ENCODE data around the gene ZWILCH.

The ZWILCH gene

DNA sequence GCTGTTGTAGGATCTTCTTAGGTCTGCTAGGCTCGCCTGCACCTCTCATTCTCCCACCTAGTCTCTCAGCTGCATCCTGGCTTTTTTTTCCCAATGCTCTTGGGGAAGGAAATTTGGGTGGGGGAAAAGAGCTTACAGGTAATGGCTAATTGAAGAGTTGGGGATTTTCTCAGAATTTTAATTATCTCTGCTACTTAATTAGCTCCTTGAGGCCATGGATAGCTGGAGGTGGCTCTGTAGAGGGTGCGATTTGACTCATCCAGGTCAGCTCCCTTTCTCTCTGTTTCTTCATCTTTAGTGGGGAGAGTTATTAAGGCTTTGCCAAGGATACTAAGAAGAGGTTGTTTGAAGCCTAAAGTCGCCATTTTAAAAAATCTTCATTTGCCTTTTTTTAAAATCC lies 30.2 kb upstream of the ZWILCH start:
- Histone ChIP-seq H3K9ac (ENCODE audit: low read length) (no peak overlapping the region), H3K36me3 (ENCODE audit: control insufficient read depth, insufficient read depth, low read length) (no peaks in the 10 kb centered on the region), H3K27ac (ENCODE audit: low read depth, low read length) (no peak overlapping the region), H3K4me1 (ENCODE audit: control insufficient read depth, insufficient read depth, low read length) (peaks cover 3% of the 10 kb centered on the region), H3K4me3 (ENCODE audit: low read length) (no peak overlapping the region), H3K27me3 (ENCODE audit: control insufficient read depth, insufficient read depth, low read length) (no peaks in the 10 kb centered on the region)

DNA sequence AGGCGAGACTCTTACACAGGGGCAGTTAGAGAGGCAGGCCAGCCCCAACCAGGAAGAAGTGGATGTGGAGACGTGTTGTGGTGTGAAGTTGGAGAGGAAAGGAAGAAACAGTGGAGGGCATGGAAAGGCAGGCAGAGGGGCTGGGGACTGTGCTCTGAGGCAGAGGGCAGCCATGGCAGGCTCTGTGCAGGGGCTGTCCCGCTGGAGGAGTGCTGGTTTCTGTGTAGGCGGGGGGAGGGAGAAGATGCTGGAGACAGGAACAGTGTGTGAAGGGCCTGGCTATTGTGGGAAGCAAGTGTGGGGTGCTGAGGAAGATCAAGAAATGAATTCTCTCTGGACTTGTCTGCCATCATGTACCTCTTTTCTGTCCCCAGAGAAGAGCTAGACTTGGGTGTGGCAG lies 28.6 kb upstream of the ZWILCH start:
- Histone ChIP-seq H3K27ac (ENCODE audit: low read depth, low read length) (no peak overlapping the region), H3K4me3 (ENCODE audit: low read length) (no peak overlapping the region), H3K36me3 (ENCODE audit: control insufficient read depth, insufficient read depth, low read length) (no peaks in the 10 kb centered on the region), H3K27me3 (ENCODE audit: control insufficient read depth, insufficient read depth, low read length) (no peaks in the 10 kb centered on the region), H3K4me1 (ENCODE audit: control insufficient read depth, insufficient read depth, low read length) (peaks cover 3% of the 10 kb centered on the region), H3K9ac (ENCODE audit: low read length) (no peak overlapping the region)

DNA sequence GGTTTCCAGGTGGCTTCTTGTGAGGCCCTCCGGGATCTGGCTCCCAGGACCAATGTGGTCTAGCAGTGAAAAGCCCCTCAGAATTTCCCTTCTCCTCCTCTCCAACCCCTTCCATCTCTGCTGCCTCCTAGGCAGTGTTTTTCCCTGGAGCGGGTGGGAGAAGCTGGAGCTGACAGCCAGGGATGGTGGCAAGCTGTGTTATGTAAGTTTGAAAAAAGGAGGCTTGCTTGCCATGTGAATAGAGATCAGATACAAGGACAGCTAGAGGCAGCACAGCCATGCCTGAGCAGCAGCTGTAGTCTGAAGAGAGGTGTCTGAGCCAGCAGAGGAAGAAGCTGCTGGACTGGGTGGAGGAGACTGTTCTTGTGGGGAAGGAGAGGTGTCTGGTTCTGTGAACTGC lies 28.1 kb upstream of the ZWILCH start:
- peaks cover 4% of the 10 kb centered on the region for H3K36me3 ChIP-seq (ENCODE audit: control insufficient read depth, insufficient read depth, low read length)
- no peak overlapping the region for H3K27ac ChIP-seq (ENCODE audit: low read depth, low read length)
- peaks cover 3% of the 10 kb centered on the region for H3K4me1 ChIP-seq (ENCODE audit: control insufficient read depth, insufficient read depth, low read length)
- no peaks in the 10 kb centered on the region for H3K27me3 ChIP-seq (ENCODE audit: control insufficient read depth, insufficient read depth, low read length)
- H3K4me3 ChIP-seq (ENCODE audit: low read length) = no peak overlapping the region
- no peak overlapping the region for H3K9ac ChIP-seq (ENCODE audit: low read length)

GRCh38 chr15:66480267-66480666 lies 24.9 kb upstream of the ZWILCH start:
- Histone ChIP-seq H3K36me3 (ENCODE audit: control insufficient read depth, insufficient read depth, low read length) (peaks cover 5% of the 10 kb centered on the region), H3K9ac (ENCODE audit: low read length) (no peak overlapping the region), H3K4me3 (ENCODE audit: low read length) (no peak overlapping the region), H3K27me3 (ENCODE audit: control insufficient read depth, insufficient read depth, low read length) (no peaks in the 10 kb centered on the region), H3K4me1 (ENCODE audit: control insufficient read depth, insufficient read depth, low read length) (no peaks in the 10 kb centered on the region), H3K27ac (ENCODE audit: low read depth, low read length) (no peak overlapping the region)

GRCh38 chr15:66481107-66481856 lies 23.8 kb upstream of the ZWILCH start:
- Histone ChIP-seq H3K4me3 (ENCODE audit: low read length) (no peak overlapping the region), H3K4me1 (ENCODE audit: control insufficient read depth, insufficient read depth, low read length) (no peaks in the 10 kb centered on the region), H3K27ac (ENCODE audit: low read depth, low read length) (no peak overlapping the region), H3K36me3 (ENCODE audit: control insufficient read depth, insufficient read depth, low read length) (peaks cover 5% of the 10 kb centered on the region), H3K9ac (ENCODE audit: low read length) (no peak overlapping the region), H3K27me3 (ENCODE audit: control insufficient read depth, insufficient read depth, low read length) (no peaks in the 10 kb centered on the region)

DNA sequence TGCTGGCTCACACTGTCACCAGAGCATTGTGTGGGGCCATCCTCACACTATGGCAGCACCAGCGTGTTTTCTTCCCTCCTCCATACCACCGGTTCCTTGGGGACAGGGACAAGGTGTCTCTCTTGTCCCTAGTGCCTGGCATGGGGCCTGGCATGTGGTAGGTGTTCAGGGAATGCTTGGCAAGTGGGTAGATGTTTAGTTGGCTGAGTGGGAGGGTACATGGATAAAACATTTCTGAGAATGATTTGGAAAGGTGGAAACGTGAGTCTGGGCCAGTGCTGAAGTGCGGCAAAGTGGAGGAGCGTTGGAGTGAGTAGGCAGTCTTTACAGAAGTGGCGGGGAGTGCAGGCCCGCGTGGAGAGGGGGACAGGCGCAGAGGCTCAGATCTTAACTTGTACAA lies 22.6 kb upstream of the ZWILCH start:
- Histone ChIP-seq H3K36me3 (ENCODE audit: control insufficient read depth, insufficient read depth, low read length) (peaks cover 6% of the 10 kb centered on the region), H3K27ac (ENCODE audit: low read depth, low read length) (no peak overlapping the region), H3K27me3 (ENCODE audit: control insufficient read depth, insufficient read depth, low read length) (no peaks in the 10 kb centered on the region), H3K4me3 (ENCODE audit: low read length) (no peak overlapping the region), H3K4me1 (ENCODE audit: control insufficient read depth, insufficient read depth, low read length) (no peaks in the 10 kb centered on the region), H3K9ac (ENCODE audit: low read length) (no peak overlapping the region)

DNA sequence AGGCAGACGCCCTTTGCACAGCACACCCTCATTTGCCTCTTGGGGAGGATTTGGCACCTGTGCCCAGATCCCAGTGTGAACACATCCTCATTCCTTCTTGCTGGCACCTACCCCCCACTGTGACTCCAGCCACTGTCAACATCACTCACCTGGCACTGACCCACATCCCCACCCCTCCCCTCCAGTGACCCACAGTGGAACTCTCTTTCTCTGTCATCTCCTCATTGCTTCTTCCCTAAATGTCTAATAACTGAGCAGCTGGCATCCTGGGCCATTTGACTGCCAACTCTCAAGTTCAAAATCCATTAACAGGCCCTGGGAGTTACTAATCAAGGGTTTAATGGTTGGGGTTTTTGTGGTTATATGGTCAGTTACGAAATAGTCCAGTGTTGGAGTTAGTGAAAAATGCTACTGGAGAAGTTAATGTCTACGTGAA lies 22.0 kb upstream of the ZWILCH start:
- H3K4me3 ChIP-seq (ENCODE audit: low read length) = no peak overlapping the region
- H3K27me3 ChIP-seq (ENCODE audit: control insufficient read depth, insufficient read depth, low read length) = no peaks in the 10 kb centered on the region
- no peak overlapping the region for H3K27ac ChIP-seq (ENCODE audit: low read depth, low read length)
- H3K36me3 ChIP-seq (ENCODE audit: control insufficient read depth, insufficient read depth, low read length) = peaks cover 9% of the 10 kb centered on the region
- no peaks in the 10 kb centered on the region for H3K4me1 ChIP-seq (ENCODE audit: control insufficient read depth, insufficient read depth, low read length)
- H3K9ac ChIP-seq (ENCODE audit: low read length) = no peak overlapping the region

DNA sequence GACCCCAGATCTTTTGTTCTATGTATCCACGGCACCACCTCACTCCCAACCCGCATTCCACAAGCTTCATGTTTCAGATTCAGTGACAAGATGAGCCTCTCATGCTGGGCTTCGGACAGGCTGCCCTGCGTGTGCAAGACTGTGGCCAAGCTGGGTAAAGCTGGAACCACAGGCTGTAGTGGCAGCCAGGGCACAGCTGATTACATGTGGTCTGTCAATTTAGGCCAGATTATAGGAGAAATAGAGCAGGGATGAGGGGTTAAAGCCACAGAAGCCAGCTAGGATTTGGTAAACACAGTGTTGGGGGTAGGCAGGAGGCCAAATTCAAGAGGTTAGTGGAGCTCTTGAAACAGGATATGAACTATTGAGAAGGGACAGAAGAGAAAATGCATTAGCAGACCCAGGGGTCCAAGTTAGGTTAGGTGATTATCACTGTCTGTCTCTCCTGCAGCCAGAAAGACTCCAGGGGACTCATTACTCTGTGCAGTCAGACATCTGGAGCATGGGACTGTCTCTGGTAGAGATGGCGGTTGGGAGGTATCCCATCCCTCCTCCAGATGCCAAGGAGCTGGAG lies 20.5 kb upstream of the ZWILCH start:
- H3K4me3 ChIP-seq (ENCODE audit: low read length) = no peak overlapping the region
- no peak overlapping the region for H3K9ac ChIP-seq (ENCODE audit: low read length)
- H3K4me1 ChIP-seq (ENCODE audit: control insufficient read depth, insufficient read depth, low read length) = no peaks in the 10 kb centered on the region
- no peak overlapping the region for H3K27ac ChIP-seq (ENCODE audit: low read depth, low read length)
- H3K36me3 ChIP-seq (ENCODE audit: control insufficient read depth, insufficient read depth, low read length) = peaks cover 20% of the 10 kb centered on the region
- H3K27me3 ChIP-seq (ENCODE audit: control insufficient read depth, insufficient read depth, low read length) = no peaks in the 10 kb centered on the region

DNA sequence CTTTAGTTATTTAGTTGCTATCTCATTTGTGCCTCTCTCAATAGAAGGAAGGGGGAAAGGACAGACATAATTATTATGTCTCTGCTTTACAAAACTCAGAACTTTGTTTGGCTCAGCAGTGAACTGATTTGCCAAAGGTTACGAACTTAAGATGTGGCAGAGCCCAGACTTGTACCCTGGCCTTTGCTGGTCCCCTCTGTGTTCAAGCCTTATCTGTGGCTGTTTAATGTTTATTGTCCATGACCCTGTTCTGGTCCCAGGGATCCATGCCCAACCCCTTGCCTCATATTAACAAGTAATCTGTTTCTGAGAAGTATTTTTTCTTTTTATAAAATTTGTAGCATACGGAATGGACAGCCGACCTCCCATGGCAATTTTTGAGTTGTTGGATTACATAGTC lies 18.2 kb upstream of the ZWILCH start:
- Histone ChIP-seq H3K36me3 (ENCODE audit: control insufficient read depth, insufficient read depth, low read length) (peaks cover 25% of the 10 kb centered on the region), H3K9ac (ENCODE audit: low read length) (no peak overlapping the region), H3K4me1 (ENCODE audit: control insufficient read depth, insufficient read depth, low read length) (no peaks in the 10 kb centered on the region), H3K27me3 (ENCODE audit: control insufficient read depth, insufficient read depth, low read length) (no peaks in the 10 kb centered on the region), H3K27ac (ENCODE audit: low read depth, low read length) (no peak overlapping the region), H3K4me3 (ENCODE audit: low read length) (no peak overlapping the region)

DNA sequence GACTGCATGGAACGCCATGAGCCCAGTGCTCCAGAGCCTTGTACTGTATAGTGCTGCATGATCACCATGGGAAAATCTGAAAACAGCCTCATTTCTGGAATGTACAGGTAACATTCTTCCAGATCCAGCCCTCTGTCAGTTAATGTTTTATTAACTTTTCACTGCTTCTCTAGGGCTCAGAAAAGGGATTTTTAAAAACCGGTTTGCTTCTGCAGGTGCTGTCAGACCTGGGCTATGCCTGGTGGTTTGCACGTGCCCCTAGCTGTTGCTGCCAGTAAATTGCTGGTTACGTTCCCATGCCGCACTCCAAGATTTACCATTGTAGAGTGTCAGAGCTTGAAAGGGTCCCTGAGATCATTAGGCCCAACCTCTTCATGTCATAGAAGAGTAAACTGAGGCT lies 16.6 kb upstream of the ZWILCH start:
- Histone ChIP-seq H3K27me3 (ENCODE audit: control insufficient read depth, insufficient read depth, low read length) (no peaks in the 10 kb centered on the region), H3K36me3 (ENCODE audit: control insufficient read depth, insufficient read depth, low read length) (peaks cover 25% of the 10 kb centered on the region), H3K4me1 (ENCODE audit: control insufficient read depth, insufficient read depth, low read length) (no peaks in the 10 kb centered on the region), H3K9ac (ENCODE audit: low read length) (no peak overlapping the region), H3K4me3 (ENCODE audit: low read length) (no peak overlapping the region), H3K27ac (ENCODE audit: low read depth, low read length) (no peak overlapping the region)

- Histone ChIP-seq H3K36me3 (ENCODE audit: control insufficient read depth, insufficient read depth, low read length) (peaks cover 27% of the 10 kb centered on the region), H3K27me3 (ENCODE audit: control insufficient read depth, insufficient read depth, low read length) (no peaks in the 10 kb centered on the region), H3K27ac (ENCODE audit: low read depth, low read length) (no peak overlapping the region), H3K4me3 (ENCODE audit: low read length) (no peak overlapping the region), H3K9ac (ENCODE audit: low read length) (no peak overlapping the region), H3K4me1 (ENCODE audit: control insufficient read depth, insufficient read depth, low read length) (no peaks in the 10 kb centered on the region)
These were observed 15.8 kb upstream of the ZWILCH start for GRCh38 chr15:66489179-66489791.

- no peak overlapping the region for H3K27ac ChIP-seq (ENCODE audit: low read depth, low read length)
- peaks cover 32% of the 10 kb centered on the region for H3K36me3 ChIP-seq (ENCODE audit: control insufficient read depth, insufficient read depth, low read length)
- no peaks in the 10 kb centered on the region for H3K27me3 ChIP-seq (ENCODE audit: control insufficient read depth, insufficient read depth, low read length)
- H3K4me3 ChIP-seq (ENCODE audit: low read length) = no peak overlapping the region
- peaks cover 3% of the 10 kb centered on the region for H3K4me1 ChIP-seq (ENCODE audit: control insufficient read depth, insufficient read depth, low read length)
- no peak overlapping the region for H3K9ac ChIP-seq (ENCODE audit: low read length)
These were observed 13.3 kb upstream of the ZWILCH start for GRCh38 chr15:66491846-66492245.

- peaks cover 19% of the 10 kb centered on the region for H3K36me3 ChIP-seq (ENCODE audit: control insufficient read depth, insufficient read depth, low read length)
- no peaks in the 10 kb centered on the region for H3K27me3 ChIP-seq (ENCODE audit: control insufficient read depth, insufficient read depth, low read length)
- no peak overlapping the region for H3K27ac ChIP-seq (ENCODE audit: low read depth, low read length)
- no peak overlapping the region for H3K4me3 ChIP-seq (ENCODE audit: low read length)
- H3K4me1 ChIP-seq (ENCODE audit: control insufficient read depth, insufficient read depth, low read length) = peaks cover 8% of the 10 kb centered on the region
- no peak overlapping the region for H3K9ac ChIP-seq (ENCODE audit: low read length)
These were observed 10.9 kb upstream of the ZWILCH start for GRCh38 chr15:66494262-66494661.
